ENCODE data around the gene OR13J1. TPM values are rescaled to one million over a fixed set of nuclear protein-coding genes. Genes with fewer than 3 reads are reported as not detected.

OR13J1 gene, protein sequence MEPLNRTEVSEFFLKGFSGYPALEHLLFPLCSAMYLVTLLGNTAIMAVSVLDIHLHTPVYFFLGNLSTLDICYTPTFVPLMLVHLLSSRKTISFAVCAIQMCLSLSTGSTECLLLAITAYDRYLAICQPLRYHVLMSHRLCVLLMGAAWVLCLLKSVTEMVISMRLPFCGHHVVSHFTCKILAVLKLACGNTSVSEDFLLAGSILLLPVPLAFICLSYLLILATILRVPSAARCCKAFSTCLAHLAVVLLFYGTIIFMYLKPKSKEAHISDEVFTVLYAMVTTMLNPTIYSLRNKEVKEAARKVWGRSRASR
- not detected for total RNA-seq
- long read RNA-seq: 0 reads

DNA sequence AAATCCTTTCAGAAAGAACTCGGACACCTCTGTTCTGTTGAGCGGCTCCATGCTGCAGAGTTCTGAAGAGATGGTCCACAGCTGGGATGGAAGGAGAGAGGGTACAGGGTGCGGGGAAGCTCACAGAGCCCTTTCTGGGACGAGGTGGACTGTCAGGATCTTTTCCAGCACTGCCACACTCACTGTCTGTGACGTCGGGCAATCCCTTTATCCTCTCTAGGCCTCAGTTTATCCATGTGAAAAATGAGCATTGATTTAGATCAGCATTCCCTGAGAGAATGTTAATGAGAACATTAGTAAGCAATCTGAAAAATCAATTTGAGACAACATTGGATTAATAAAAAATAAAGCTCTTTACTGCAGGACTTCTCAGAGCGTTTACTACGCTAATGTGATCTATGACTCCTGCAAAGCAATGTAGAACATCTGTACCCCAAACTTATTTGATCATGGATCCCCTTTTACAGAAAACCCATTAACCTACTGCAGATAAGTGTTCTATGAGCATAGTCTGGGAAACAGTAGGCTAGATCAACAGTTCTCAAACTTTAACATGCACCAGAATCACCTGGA, at the start of gene OR13J1:
TSS of gene OR13J1 (minus strand) at position 51 of the 573 bp plus-strand sequence. CDS start at position 51, 0 bp downstream.
- Histone ChIP-seq H3K27me3 (no peaks in the 10 kb centered on the region), H3K4me1 (no peaks in the 10 kb centered on the region), H3K36me3 (no peaks in the 10 kb centered on the region), H3K4me3 (no peak within 1 kb of the TSS), H3K27ac (no peak within 1 kb of the TSS), H3K9me3 (no peaks in the 10 kb centered on the region)
- DNase-seq (no peak), ATAC-seq (no peak)
- intact Hi-C loops (cut with DNase I): loop anchor here (10.0 kb wide), 1 partner anchor 46 kb away; the partner anchor contains the start of genes FAM221B and TMEM8B
- TF ChIP-seq, protein P1, sequence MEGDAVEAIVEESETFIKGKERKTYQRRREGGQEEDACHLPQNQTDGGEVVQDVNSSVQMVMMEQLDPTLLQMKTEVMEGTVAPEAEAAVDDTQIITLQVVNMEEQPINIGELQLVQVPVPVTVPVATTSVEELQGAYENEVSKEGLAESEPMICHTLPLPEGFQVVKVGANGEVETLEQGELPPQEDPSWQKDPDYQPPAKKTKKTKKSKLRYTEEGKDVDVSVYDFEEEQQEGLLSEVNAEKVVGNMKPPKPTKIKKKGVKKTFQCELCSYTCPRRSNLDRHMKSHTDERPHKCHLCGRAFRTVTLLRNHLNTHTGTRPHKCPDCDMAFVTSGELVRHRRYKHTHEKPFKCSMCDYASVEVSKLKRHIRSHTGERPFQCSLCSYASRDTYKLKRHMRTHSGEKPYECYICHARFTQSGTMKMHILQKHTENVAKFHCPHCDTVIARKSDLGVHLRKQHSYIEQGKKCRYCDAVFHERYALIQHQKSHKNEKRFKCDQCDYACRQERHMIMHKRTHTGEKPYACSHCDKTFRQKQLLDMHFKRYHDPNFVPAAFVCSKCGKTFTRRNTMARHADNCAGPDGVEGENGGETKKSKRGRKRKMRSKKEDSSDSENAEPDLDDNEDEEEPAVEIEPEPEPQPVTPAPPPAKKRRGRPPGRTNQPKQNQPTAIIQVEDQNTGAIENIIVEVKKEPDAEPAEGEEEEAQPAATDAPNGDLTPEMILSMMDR (IDR thresholded peaks at IDR 0.05): no peak

DNA sequence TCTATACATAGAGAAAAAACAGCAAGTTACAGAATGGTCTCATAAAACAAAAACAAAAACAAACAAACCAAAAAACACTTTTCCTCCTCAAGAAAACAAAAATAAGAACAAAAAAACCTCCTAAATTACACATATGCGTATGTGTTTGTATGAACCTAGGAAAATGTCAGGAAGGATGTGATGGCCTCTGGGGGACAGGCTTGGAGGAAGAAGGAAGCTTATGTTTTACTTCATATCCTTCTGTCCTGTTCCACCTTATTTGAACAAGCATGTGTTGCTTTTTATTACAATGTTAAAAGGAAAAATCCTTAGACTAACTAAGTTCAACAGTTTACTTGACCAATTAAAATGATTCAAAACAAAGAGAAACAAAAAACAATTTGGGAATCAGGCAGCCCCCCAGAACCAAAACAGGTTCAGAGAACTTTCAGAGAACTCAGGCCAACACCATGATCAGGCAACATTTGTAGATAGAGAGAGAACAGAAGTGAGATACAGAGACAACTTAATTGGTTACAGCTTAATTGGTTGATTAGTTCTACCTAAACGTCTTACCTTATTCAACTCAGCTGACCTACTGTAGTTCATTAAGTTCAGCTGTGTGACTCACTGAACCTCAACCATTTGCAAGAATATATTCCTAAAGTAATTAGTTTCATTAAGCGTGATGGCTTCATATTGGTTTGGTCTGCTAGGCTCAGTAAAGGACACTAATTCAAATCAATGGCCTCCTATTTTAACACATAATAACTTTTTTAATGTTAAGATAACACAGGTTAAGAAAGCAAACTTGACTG, 49.2 kb upstream of the OR13J1 start:
- H3K4me3 ChIP-seq: no peak overlapping the region
- TF ChIP-seq, protein P1 (IDR thresholded peaks at IDR 0.05): no peak
- intact Hi-C loops (cut with DNase I): no loop called here
- peaks cover 15% of the 10 kb centered on the region for H3K4me1 ChIP-seq
- H3K27ac ChIP-seq: no peak overlapping the region
- H3K36me3 ChIP-seq: no peaks in the 10 kb centered on the region
- H3K9me3 ChIP-seq: no peaks in the 10 kb centered on the region
- ATAC-seq (no peak), DNase-seq (no peak)
- no peaks in the 10 kb centered on the region for H3K27me3 ChIP-seq

DNA sequence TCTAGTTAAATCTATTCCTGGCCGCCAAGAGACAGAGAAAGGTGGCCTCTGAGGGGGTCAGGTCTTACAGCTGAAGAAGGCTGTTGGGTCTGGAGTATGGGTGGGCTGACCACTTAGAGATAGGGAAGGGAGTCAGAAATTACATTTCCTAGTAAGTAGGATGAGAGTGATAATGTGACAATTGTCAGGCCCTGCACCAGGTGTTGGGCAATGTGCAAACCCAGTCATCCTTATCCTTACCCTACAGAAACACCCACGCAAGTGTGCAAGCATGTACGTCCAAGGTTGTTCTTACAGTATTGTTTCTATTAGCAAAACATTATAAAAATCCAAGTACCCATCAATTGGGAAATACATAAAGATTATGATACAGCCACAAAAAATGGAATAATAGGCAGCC, 48.6 kb upstream of the OR13J1 start:
- TF ChIP-seq, protein P1 (IDR thresholded peaks at IDR 0.05): no peak
- intact Hi-C loops (cut with DNase I): no loop called here
- ATAC-seq: no peak
- peaks cover 13% of the 10 kb centered on the region for H3K4me1 ChIP-seq
- H3K9me3 ChIP-seq: no peaks in the 10 kb centered on the region
- H3K27me3 ChIP-seq: no peaks in the 10 kb centered on the region
- no peaks in the 10 kb centered on the region for H3K36me3 ChIP-seq
- no peak for DNase-seq
- H3K27ac ChIP-seq: no peak overlapping the region
- no peak overlapping the region for H3K4me3 ChIP-seq

DNA sequence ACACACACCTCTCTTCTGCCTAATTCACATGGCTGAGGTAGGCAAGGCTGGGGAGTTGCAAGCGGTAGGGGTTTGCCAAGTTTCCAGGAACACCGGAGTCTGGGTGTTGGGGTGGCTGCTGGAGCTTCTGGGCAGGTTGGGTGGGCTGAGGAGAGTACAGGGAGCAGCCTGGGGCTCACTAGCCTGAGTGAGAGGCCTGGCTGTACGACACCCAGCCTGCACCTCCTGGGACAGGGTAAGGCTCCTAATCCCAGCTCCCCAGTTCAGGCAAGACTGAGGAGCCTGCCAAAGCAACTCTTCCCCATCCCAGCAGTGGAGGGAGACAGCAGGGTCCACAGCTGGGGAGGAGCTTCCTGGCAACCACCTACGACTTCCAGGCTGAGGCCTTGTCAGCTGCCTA, 47.1 kb upstream of the OR13J1 start:
- no peak overlapping the region for H3K4me3 ChIP-seq
- H3K4me1 ChIP-seq: peaks cover 8% of the 10 kb centered on the region
- DNase-seq: peak; percentile 34
- TF ChIP-seq, protein P1 (IDR thresholded peaks at IDR 0.05): no peak
- no peaks in the 10 kb centered on the region for H3K9me3 ChIP-seq
- no peaks in the 10 kb centered on the region for H3K36me3 ChIP-seq
- H3K27ac ChIP-seq: peak overlapping the region; percentile 51
- no peaks in the 10 kb centered on the region for H3K27me3 ChIP-seq
- intact Hi-C loops (cut with DNase I): no loop called here
- no peak for ATAC-seq

DNA sequence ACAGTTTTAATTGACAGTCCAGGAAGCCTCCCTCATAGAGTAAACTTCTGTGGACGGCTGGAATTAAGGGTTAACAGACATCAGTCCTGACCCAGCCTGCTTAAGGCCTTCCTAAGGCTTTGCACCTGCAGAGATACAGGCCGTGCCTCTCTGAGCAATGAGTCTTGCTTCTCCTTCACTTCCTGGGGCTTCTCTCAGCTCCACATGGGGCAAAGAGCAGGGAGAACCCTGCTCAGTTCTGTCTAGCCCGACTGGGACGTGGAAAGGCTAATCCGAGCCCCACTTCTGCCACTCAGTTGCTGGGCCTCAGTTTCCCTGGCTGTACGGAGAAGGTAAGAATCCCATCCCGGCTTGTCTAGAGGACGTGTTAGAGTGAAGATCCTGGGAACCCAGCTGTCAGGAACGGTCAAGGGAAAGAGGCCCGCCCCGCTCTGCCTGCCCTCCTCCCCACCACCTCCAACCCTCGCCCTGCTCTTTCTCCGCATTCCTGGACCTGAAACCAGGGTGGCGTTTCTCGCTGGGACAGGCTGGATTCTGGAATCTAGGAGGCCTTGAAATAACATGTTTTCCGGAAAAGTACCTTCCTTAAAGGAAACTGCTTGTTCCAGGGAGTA, 45.6 kb upstream of the OR13J1 start:
- Histone ChIP-seq H3K4me1 (peaks cover 20% of the 10 kb centered on the region), H3K27ac (peak overlapping the region; percentile 3), H3K36me3 (no peaks in the 10 kb centered on the region), H3K9me3 (no peaks in the 10 kb centered on the region), H3K4me3 (no peak overlapping the region), H3K27me3 (no peaks in the 10 kb centered on the region)
- no peak for DNase-seq
- intact Hi-C loops (cut with DNase I): no loop called here
- no peak for ATAC-seq
- TF ChIP-seq, protein P1 (IDR thresholded peaks at IDR 0.05): no peak
